ENCODE results near the gene LMO7.
"Not testable (repeated sequence)": the region's sequence is repeated elsewhere in the genome, so short reads cannot be mapped to it uniquely, and the experiment has no call there.

LMO7 gene

DNA sequence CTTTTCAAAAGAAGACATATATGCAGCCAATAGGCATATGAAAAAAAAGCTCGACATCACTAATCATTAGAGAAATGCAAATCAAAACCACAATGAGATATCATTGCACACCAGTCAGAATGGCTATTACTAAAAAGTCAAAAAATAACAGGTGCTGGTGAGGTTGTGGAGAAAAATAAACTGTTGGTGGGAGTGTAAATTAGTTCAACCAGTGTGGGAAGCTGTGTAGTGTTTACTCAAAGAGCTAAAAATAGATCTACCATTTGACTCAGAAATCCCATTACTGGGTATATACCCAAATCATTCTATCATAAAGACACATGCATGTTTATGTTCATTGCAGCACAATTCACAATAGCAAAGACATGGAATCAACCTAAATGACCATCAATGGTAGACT is 106.9 kb downstream of the LMO7 start:
- DNase-seq (ENCODE audit: low spot score) = not testable (repeated sequence)

GRCh38 chr13:75744127-75744526 is 108.0 kb downstream of the LMO7 start:
- DNase-seq (ENCODE audit: low spot score) = no peak

DNA sequence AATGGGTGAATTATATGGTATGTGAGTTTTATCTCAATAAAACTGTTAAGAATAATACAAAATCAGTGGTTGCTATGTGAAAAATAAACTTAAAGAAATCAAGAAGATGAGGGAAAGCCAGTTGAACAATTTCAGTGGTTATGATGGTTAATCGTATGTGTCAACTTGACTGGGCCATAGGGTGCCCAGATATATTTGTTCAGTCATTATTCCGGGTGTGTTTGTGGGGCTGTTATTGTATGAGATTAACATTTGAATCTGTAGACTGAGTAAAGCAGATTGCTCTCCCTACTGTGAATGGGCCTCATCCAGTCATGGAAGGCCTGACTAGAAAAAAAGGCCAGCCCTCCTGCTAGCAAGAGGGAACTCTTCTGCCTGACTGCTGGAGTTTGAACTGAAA is 109.3 kb downstream of the LMO7 start:
- no peak for DNase-seq (ENCODE audit: low spot score)

- DNase-seq (ENCODE audit: low spot score) = no peak
Measured at GRCh38 chr13:75748874-75749273, 112.7 kb downstream of the LMO7 start.

DNA sequence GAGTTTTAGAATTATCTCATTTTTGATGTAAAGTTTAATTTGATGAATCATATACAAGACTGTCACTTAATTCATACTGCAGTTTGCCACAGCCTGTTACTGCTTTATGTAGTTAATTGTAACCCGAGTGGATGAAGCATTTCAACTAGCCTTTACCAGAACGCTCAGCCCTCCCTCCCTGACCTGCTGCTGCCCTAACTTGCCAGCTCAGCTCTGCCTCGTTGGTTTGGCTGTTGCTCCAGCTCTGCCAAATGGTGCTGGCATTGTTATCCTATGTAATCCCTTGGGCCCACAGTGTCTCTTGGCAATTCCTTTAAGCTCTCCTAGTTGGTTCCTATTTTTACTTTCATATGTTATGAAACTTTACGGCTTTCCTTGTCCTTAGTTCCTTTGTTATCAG is 113.3 kb downstream of the LMO7 start:
- peak; percentile 21 for DNase-seq (ENCODE audit: low spot score)

DNA sequence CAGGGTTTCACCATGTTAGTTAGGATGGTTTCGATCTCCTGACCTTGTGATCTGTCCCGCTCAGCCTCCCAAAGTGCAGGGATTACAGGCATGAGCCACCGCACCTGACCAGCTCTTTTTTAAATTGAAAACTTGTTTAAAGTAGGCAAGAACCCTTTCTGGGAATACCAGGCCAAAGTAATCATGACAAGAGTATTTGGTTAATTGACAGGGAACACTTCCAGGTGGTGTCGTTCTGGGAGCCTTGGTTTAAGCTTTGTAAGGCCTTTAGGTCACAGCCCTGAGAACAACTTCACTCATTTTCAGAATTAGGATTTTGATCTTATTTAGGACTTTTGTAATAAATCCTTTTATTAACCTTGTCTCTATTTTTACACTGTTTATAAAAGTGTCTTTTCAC is 115.2 kb downstream of the LMO7 start:
- no peak for DNase-seq (ENCODE audit: low spot score)

DNA sequence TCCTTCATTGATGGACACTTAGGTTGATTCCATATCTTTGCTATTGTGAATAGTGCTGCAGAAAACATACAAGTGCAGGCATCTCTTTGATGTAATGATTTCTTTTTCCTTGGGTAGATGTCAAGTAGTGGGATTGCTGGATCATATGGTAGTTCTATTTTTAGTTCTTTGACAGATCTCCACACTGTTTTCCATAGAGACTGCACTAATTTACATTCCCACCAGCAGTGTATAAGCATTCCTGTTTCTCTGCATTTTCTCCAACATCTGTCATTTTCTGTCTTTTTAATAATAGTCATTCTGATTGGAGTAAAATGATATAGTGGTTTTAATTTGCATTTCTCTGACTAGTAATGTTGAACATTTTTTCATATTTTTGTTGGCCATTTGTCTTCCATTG is 116.7 kb downstream of the LMO7 start:
- DNase-seq (ENCODE audit: low spot score) = no peak

DNA sequence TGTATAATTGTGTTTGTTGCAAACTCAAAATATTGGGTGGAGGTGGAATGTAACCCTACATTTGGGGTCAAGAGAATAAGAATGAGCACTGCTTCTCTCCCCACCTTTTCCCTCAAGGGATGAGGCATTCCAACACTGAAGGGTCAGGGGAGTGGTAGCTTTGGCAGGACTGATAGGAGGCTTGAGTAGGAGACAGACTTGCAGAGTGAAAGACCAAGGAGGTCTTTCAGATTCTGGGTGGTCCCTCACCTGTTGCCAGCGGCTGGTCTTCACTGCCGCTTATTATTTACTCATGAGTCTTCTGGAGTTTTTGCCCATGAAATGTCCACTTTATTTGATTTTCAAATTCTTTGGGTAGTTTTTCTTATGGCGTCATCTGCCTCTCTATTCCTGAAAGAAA is 118.8 kb downstream of the LMO7 start:
- DNase-seq (ENCODE audit: low spot score) = no peak

DNA sequence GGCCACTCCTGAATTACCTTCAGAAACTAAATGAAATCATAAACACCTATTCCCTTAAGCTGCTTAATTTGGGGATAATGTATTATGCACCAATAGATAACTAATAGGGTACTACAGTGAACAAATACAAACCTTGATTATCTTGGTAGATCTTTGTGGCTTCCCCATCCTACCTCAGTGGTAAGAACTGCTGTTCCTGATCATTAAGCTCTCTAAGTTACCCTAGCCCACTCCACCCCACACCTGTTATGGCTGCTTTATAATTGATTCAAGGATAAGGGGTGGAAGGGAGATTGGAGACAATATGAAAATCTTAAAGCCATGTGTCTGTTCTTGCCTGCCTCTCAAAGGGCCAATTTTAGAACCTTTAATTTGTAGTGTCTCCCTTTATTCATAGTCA is 121.2 kb downstream of the LMO7 start:
- DNase-seq (ENCODE audit: low spot score) = no peak

- no peak for DNase-seq (ENCODE audit: low spot score)
Measured at GRCh38 chr13:75759531-75759930, 123.4 kb downstream of the LMO7 start.

DNA sequence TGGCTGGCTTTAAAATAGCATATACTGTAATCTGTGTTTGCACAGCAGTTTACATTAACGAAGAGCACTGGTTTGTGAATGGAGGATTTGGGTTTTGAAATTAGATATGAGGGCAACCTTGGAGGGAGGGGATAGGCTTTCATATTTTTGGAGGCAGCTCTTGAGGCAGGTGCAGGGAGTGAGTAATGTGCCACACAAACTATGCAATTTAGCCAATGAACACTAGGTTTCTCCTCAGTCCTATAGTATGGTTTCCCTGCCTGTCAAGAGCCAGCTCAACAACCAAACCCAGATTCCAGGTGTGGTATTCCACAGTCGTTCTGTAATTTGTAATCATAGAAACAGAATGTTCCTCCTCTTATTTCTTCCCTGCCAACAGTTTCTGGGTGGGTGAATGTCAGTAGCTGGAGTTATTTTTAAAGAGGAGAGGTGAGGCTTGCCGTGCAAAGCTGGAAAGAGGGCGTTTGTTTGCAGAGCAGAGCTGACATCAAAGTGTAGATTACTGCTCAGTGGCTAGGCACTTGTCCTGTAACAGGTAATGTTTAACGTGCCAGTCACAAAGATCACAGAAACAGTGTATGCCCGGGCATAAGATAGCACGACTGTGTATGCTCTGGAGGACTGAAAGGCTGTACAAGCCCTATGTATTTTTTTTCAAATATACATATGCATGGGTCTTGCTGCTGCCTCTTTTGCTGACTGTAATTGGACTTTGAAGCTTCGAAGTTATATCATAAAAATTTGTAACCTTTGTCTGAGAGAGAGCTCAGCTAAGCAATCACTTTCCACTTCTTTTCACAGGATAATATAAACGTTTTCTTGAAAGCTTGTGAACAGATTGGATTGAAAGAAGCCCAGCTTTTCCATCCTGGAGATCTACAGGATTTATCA is 124.2 kb downstream of the LMO7 start:
- DNase-seq (ENCODE audit: low spot score) = no peak

- no peak for DNase-seq (ENCODE audit: low spot score)
Measured at GRCh38 chr13:75761369-75761768, 125.2 kb downstream of the LMO7 start.

- no peak for DNase-seq (ENCODE audit: low spot score)
Measured at GRCh38 chr13:75762076-75762937, 126.2 kb downstream of the LMO7 start.

DNA sequence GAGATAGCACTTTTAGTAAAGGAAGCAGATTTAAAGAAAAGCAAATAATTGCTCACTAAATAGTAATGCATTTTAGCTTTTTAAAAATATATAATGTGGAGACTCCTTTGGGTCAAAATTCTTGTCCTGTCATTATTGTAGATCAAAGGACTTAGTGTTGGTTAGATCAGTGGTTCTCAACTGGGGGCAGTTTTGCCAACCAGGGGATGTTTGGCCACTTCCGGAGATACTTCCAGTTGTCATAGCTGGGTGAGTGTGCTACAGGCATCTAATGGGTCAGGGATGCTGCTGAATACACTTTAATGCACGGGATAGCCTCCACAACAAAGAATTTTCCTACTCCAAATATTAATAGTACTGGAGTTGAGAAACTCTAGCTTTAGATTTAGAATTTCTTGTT is 126.8 kb downstream of the LMO7 start:
- DNase-seq (ENCODE audit: low spot score) = no peak

DNA sequence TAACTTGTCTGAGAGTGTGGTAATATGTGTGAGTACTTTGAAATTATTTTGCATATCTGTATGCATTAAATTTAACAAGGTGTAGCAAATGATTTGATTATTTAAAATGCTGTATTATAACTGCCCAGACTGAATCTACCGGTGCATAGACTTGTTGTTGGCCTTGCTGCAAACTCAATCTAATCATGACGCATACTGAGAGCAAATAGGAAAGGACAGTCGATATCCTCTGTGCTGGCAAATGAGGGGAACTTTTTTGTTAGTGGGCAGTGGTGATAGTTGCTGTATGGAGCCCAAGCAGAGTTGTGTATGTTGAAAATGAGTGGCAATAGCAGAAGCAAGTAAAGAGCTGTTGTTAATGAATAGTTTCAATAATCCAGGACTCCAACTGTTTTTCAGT is 127.4 kb downstream of the LMO7 start:
- no peak for DNase-seq (ENCODE audit: low spot score)

- DNase-seq (ENCODE audit: low spot score) = no peak
Measured at GRCh38 chr13:75764251-75764925, 128.3 kb downstream of the LMO7 start.

GRCh38 chr13:75764926-75765310 is 128.8 kb downstream of the LMO7 start:
- no peak for DNase-seq (ENCODE audit: low spot score)

- DNase-seq (ENCODE audit: low spot score) = no peak
Measured at GRCh38 chr13:75766636-75767035, 130.5 kb downstream of the LMO7 start.

DNA sequence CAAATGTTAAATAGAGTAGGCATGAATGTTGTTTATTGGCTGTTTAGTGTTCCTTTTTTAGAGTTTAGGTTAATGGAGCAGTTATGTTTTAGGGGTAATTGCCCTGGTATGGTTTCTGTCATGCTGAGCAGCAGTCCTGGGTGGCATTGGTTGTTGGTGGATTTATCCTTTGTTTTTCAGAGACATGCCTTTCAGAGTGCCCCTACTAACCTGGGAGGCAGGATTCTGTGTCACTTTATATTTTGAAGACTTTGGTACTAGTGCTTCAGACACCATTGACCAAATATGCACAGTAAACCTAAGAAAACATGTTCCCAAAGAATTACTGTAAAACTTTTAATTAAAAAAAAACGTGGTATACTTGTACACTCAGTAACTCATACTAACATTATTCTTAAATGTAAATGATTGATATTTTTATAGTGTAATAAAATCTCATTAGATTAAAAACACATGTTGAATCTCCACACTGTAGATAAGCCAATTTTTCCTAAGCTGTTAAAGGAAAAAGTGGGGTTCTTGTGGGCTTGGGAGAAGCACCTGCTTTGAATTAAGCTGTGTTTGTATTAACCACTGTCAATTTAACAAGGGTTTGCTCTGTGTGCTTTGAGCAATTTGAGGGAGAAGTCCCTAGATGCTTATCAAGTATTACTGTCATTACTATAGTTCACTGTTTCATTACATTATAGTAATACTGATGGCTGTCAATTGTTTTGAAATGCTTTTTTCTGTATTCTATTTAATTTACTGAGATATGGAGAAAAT is 133.2 kb downstream of the LMO7 start:
- DNase-seq (ENCODE audit: low spot score) = no peak

DNA sequence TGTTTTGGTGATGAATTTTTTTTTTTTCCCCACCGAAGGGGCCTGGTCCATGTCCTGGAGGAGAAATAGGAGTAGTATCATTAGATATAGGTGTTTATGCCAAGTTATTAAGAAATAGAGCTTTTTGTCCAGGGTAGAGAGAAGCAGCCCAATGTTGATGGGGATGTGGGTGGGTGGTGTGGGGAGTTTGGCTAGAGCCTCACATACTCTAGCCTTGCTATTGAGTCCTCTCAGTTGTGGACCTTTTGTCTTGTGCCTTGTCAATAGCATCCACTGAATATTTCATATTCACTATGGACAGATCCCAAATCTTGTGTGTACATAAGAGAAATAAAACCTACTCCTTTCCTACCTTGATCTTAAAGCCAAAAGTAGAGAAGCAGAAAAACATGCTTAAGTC is 134.0 kb downstream of the LMO7 start:
- no peak for DNase-seq (ENCODE audit: low spot score)

DNA sequence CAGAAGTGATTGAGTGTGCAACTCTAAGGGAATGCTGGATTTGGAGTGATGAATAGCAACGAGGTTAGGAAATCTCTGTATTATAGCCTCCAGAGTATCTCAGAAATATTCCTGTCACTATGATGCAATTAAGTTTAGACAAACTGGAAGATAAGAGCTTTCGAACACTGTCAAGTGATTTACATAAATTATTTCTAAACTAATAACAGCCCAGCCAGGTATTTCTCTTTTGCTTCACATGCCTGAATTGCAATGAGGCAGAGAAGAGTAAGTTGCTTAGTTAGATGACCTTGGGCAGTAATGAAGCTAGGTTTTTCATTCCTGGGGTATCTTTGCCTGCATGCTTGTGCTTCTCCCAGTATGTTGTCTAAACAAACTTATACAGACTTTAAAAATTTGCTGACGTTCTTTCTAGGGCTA is 134.5 kb downstream of the LMO7 start:
- DNase-seq (ENCODE audit: low spot score) = no peak

DNA sequence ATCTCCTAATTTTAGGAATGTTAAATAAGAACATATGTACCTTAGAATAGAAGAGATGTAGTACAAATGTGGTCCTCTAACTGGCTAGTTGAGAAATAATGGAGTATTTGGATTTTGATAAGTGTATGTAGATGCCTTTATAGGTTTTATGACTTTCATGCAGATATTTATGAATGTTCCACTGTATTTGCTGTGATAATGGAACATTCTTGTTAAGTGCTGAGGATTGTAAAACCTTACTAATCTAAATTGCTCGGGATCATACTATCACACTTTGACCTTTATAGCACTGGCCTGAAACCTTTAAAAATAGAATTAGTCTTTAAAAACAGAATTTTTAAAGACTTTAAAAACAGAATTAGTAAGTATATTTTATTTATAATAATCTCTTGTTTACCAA is 135.1 kb downstream of the LMO7 start:
- no peak for DNase-seq (ENCODE audit: low spot score)

Measured in AG08396 (cell line).